ENCODE measurements around the gene HIVEP3.
"Not testable (repeated sequence)": the region's sequence is repeated elsewhere in the genome, so short reads cannot be mapped to it uniquely, and the experiment has no call there.

Gene HIVEP3

DNA sequence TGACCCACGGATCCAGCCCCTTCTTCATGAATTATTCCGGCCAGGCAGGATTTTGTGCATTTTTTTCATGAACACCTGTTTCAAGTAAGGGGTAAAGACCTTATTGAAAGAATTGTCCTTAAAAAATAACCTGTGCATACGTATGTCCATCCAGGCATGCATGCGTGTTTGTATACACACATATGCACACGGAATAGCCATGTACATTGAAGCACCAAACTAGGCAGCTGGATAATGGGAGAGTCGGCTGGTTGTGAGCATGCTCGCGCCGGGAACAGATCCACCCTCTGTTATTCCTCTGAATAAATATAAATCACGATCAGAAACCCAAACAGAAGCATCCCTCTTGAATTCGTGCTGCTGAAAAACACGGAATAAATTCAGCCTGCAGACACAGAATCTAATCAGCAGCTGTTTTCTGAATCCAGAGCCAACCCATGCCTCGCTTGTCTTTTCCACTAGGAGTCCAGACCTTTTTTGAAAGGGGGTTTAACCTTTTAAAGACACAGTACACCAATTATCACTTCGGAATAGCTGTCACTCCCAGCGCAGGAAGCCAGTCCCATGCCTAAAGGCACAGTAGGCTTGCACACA lies at the start of gene HIVEP3:
TSS of gene HIVEP3 (minus strand) at position 473 of the 594 bp plus-strand sequence.
- no peak for DNase-seq

DNA sequence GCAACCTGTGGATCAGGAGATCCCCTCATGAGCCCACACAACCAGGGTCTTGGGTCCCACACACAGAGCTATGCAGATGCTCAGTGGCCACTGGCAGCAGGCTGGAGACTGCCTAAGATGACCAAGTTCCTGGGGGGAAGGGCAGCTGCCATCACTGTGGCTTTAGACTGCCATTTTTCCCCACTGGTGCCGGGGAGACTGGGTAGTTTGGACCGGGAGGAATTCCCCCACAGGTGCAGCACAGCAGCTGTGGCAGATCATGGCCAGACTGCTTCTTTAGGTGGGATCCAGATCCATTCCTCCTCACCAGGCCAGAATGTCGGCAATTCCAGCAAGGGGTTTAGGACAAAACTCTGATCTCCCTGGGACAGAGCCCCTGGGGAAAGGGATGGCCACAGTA lies 45.7 kb upstream of the HIVEP3 start:
- no peak for DNase-seq

DNA sequence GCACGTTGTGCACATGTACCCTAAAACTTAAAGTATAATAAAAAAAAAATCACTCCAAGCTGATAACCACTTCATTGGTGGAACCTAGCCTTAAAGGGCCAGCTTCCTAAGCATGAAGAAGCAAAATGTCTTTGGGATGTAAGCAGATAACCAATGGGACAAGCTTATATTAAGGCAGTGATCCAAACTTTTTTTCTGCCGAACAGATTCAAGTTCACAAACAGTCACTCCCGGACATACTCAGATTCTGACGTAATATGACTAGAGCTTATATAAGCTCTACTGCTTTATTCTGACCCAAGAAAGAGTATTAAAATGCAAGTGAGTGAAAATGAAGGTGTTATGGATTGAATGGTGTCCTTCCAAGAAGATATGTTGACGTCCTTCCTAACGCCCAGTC lies 44.9 kb upstream of the HIVEP3 start:
- no peak for DNase-seq

DNA sequence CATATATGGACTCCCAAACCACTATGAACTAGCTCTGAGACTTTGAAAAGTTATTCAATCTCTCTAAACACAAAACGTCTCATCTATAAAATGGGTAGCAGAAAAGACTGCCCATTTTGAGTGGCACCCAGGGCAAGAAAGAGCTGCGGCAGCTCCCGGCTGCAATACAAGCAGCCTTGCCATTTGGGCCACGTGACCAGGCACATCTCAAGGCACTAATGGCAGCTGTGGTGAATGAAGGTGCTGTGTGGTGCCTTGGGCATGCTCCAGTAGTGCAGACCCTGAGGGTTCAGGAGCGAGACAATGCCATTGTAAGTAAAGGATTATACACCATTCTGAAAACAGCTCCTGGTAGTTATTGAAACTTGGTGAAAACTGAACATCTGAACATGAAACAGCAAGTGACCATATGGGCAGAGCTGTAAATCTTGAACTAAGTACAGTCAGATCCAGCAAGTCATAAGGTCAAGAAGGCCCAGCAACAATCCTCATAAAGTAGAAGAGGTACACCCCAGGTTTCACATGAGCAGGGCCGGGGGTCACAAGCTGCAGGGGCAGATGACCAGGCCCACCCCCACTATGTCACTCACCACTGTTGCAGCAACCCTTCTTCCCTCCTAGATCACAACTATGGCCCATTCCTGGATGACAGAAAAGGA lies 39.4 kb upstream of the HIVEP3 start:
- DNase-seq = no peak

DNA sequence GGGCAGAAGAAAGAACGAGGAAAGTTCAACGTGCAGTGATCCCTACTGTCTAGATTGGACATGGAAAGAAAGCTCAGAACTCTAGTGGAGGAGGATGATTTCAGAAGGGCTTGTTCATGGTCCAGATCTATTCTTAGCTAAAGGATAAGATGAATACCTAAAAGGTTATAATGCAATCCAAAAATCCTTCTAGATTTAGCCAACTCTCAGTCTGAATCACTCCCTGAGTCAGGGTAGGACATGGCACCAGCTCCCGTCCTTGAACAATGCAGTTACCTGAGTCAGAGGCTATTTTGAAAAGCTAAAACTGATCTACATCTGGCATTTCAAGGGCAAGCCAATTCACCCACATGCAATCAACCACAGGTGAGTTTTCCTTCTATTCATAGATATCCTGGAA lies 38.8 kb upstream of the HIVEP3 start:
- DNase-seq = peak; percentile 72

DNA sequence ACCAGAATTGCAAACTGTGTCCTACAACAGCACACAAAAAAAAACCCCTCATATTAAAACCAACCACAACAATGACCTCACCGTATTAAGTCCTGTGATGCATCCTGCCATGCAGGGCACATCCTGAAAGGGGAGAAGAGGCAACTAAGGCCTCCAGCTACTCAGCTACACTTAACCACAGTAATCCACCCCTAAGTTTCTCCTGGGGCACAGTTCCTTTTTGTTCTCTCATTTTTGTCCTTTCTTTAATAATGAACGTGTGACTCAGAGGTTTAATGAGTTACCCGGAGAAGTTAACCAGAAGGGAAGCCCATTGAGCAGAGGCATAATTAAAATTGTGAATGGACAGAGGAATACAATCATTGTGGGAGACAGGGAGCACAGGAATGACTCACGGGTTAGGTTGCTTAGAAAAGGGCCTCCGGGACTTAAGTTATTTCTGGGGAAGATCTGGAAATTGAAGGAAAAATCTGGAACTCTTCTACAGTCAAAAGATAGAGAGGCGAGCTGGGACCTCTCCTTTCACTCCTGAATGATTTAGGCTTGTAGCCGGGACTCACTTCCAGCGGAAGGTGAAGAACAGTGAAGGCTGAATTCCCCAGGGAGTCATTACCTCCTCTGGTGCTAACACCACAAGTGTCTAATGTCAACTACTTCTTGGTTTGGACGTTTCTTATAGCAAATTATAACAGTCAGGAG lies 36.9 kb upstream of the HIVEP3 start:
- DNase-seq = peak; percentile 87

DNA sequence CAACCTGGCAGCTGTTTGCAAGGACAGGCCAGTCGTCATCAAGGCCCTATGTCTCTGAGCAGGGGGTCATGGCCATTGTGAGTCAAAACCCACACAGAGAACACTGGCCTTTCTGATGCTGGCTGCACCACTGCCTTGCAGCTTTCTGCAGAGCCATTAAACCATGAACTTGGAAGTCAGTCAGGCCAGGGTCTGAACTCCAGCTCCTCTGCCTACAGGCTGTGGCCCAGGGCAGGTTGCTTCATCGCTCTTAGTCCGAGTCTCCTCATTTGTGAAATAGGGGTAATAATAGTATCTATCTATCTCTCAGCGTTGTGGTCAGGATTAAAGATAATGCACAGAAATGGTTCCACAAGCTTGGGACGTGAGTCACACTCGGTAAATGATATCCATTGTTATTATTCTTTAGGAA lies 35.8 kb upstream of the HIVEP3 start:
- peak; percentile 95 for DNase-seq

DNA sequence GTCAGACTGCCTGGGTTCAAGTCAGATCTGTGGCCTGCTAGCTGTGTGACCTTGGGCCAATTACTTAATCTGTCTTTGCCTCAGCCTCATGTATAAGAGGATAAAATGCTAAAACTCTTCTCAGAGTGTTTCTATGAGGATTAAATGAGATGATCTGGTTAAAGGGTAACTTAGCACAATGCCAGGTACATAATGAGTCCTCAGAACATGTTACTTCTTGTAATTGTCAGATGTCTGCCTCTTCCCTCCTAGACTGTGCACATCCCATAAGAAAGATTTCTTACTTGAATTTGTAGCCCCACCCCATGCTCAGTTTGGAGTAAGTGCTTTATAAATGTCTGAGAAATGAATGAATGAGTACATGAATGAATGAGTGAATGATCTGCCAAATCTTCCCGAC lies 34.6 kb upstream of the HIVEP3 start:
- no peak for DNase-seq

DNA sequence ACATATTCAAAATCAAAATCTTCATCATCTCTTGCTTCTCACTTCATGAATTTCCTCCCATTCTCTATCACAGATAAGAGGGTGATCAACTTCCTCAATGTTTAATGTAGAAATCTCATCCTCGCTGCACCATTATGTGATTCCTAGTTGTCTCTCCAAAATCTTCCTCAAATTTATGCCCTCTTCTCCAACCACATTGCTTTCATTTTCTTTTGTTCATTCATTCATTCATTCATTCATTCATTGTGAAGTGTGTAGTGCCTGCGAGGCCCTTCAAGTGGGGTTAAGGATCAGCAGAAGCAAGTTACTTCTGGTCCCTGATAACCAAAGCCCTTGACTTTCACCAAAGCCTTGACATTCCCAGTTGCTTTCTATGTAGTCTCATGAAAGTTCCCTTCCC lies 33.5 kb upstream of the HIVEP3 start:
- no peak for DNase-seq

DNA sequence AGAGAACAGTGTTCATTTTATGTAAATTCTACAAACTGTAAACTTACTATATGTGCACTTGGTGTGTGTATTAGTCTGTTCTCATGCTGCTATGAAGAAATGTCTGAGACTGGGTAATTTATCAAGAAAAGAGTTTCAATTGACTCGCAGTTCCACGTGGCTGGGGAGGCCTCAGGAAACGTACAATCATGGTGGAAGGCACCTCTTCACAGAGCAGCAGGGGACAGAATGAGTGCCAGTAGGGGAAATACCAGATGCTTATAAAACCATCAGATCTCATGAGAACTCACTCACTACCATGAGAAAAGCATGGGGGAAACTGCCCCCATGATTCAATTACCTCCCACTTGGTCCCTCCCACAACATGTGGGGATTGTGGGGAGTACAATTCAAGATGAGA lies 32.8 kb upstream of the HIVEP3 start:
- not testable (repeated sequence) for DNase-seq

DNA sequence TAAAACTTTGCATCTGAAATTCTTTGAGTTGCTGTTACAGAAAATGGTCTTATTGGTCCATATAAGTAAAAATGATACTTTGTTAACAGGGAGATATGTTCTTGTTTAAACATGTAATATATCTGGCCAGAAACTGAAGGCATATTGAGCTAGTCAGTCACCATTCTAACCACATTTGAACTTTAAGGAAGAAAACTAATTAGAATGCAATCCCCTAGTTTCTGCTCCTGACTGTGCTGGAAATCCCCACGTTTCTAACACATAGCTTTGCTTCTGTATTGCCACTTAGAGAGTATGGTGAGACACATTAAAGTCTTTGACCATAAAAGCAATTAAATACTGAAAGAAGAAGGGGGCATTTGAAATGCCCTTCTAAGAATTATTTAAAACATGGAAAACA lies 32.1 kb upstream of the HIVEP3 start:
- no peak for DNase-seq

DNA sequence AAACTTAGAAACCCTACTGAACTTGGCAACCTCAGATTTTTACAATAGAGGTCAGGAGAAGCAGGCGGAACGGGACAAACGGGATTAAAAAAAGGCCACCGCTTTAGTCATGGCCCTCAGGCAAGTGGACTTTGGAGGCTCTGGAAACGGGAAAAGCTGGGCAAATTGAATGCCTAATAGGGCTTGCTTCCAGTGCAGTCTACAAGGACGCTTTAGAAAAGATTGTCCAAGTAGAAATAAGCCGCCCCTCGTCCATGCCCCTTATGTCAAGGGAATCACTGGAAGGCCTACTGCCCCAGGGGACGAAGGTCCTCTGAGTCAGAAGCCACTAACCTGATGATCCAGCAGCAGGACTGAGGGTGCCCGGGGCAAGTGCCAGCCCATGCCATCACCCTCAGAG lies 27.2 kb upstream of the HIVEP3 start:
- not testable (repeated sequence) for DNase-seq

DNA sequence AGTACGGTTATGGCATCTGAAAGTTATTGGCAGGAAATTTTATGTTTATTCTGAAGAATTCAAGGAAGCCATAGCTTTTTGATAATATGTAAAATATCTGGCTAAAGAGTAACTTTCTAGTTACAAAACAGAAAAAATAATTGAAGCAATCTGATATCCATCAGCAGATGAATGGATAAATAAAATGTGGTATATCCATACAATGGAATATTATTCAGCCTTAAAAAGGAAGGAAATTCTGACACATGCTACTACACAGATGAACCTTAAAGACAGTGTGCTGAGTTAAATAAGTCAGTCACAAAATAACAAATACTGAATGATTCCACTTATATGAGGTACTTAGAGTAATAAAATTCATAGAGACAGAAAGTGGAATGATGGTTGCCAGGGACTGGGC lies 25.0 kb upstream of the HIVEP3 start:
- DNase-seq = no peak

DNA sequence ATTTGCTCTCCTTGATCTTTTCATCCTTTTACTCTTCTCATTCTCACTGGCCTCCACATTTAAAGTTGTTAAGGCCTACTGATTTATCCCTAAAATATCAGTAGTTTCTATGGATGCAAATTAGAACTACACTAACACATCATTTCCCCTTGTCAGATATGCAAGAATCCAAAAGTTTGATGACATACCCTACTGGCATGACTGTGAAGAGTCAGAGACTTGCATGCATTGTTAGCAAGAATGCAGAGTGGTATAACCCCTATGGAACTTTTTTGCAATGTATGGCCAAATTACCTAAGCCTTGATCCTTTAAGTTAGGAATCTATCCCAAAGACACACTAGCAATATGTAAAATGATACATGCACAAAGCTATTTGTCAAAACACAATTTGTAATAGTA lies 23.6 kb upstream of the HIVEP3 start:
- DNase-seq = no peak

DNA sequence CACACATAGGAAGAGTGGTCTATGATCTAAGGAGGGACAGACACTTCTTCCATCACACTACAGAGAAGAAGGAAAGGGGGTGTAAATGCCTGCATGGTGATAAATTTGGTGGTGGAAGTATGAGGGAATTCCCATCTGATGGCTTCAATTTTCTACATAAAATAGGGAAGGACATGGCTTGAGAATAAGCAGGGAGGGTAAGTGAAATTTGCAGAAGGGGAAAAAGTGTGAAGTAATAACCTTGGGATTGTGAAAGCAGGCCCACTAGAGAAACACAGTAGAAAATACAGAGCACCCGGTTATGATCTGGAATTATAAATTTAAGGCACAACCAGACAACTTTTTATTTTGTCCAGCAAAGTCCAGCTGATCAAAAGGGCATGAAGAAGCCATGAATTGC lies 22.7 kb upstream of the HIVEP3 start:
- DNase-seq = no peak

DNA sequence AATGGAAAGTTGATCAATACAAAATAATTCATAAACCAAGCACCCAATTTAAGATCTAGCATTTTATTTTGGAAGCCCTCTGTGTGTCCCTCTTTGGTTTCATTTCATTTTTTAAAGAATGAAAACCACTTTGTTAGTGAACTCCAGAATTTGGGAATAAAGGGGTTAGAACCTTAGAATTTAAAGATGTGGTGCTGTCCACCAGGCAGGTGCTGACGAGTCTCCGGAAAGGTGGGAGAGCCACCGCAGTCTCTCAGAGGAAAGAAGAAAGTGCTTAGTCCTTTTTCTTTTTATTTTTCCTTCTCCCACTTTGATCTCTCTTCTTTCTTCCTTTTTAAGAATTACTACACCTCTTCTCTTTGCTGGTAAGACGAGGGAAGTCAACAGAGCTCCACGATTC lies 20.5 kb upstream of the HIVEP3 start:
- DNase-seq = no peak

DNA sequence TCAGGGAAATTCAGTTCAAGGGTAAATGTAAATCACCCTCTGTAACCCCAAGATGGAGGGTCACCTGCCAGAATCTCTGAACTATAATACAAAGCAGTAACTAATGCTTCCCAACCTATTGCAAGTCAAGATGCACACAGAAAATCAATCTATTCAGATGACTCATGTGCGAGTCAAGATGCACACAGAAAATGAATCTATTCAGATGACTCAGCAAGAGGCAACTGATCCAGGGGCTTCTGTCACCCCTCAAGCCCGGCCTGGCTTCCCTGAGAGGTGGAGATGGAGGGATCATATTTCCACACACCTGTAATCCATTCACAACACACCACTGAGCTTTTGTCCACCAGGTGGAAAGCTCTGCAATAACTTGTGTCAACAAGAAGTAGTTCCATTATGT lies 17.4 kb upstream of the HIVEP3 start:
- peak; percentile 48 for DNase-seq

DNA sequence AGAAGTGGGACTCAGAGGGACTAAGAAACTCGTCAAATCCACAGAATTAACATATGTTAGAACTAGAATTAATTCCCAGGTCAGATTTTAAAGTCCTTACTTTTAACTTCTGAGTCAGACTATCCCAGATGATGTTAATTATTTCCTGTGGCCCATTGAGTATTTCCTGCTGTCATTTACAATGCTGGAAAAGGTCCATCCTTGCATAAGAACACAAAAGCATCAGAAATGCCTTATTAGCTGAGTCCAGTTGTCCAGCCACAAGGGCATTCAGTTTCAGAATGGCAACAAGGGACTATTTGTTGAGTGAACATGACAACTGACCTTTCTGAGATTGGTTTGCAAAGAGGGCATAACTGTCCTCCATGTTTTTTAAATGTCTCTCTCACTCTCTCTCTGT lies 16.5 kb upstream of the HIVEP3 start:
- DNase-seq = no peak

DNA sequence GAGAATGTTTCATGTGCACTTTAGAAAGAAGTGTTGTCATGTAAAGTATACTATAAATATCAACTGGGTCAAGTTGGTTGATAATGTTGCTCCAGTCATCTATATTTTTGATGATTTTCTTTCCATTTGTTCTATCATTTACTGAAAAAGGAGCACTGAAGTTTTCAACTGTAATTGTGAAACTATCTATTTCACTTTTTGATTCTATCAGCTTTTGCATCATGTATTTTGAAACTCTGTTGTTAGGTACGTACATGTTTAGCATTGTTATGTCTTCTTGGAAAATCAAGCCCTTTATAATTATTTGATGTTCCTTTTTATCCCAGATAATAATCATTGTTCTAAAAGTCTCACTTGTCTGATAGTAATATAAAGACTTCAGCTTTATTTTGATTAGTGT lies 14.4 kb upstream of the HIVEP3 start:
- DNase-seq = no peak

DNA sequence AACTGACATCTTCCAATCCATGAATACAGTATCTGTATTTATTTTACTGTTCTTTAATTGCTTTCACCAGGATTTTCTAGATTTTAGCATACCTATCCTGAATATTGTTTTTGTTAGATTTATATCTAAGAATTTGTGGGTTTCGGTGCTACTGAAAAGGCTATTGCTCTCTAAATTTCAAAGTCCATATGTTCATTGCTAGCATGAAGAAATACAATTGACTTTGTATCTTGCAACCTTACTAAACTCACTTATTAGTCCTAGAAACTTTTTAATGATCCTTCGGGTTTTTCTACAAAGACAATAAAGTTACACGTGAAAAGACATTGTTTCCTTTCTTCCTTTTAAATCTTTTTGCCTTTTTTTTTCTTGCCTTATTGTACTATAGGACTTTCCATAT lies 12.9 kb upstream of the HIVEP3 start:
- no peak for DNase-seq

DNA sequence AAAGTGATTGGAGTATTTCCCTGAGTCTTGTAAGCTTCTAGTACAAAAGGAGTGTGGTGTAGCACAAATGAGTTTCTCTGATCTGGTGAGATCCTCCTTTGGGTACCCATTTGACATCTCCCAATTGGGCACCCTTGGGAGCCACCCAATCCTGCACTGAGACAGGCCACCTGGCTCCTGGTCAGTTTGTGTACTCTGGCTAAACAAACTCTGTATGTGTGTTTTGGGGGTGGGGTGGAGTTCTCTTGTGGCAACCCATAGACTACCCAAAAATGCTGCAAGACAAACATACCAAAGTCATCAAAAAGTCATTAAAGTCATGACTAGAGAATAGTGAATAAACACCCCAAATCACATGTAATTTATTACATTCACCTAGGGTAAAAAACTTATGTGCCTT lies 8.4 kb upstream of the HIVEP3 start:
- DNase-seq = no peak

DNA sequence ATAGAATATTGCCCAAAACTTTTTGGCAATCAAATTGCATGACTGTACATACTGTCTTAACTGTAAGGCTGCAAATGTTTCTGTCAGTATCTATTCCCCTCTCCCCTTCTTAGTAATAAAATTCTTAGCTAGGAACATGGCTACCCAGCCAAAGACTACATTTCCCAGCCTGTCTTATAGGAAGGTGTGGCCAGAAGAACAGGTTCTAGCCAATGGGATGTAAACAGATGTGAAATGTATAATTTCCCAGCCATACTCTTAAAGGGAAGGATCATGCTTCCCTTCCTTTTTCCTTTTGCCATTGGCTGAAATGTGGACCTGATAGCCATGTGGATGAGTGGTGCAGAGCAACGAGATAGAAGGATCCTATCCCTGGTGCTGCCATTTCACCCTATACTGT lies 7.0 kb upstream of the HIVEP3 start:
- no peak for DNase-seq

DNA sequence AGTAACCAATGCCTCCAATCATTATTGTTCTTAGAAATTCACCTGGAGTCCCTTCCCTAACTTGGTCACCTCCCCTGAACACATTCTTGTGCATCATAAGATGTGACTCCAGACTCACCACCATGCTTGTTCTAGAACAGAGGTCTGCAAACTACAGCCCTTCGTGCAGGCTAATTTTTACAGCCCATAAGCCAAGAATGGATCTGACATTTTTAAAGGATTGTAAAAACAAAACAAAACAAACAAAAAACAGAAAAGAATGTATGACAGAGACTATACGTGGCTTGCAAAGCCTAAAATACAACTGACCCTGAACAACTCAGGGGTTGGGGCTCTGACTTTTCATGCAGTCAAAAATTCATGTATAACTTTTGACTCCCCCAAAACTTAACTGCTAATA lies 6.2 kb upstream of the HIVEP3 start:
- DNase-seq = no peak

DNA sequence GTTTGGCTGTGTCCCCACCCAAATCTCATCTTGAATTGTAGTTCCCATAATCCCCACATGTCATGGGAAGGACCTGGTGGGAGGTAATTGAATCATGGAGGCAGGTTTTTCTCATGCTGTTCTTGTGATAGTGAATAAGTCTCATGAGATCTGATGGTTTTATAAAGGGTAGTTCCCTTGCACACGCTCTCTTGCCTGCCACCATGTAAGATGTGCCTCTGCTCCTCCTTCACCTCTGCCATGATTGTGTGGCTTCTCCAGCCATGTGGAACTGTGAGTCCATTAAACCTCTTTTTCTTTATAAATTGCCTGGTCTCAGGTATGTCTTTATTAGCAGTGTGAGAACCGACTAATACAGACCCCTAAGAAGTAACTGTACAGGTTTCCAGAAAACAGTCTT lies 2.5 kb upstream of the HIVEP3 start:
- not testable (repeated sequence) for DNase-seq

DNA sequence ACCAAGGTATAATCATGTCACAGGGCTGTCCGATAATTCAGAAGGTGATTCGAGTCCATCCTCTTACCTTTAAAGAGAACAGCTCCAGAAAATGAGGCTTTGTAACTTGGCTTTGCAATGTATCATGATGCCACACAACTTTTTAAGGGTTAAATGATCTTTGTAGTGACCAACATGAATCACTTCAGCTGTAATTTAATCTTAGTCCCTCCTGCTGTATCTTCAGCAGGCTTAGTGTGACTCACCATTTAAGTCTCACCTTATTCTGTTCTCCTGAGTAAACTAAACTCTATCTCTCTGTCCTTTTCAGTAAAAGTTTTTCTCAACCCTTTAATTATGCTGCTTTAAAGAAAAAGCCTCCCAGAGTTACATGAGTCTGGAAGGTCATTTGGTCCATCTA lies 1.9 kb upstream of the HIVEP3 start:
- peak; percentile 40 for DNase-seq
